Endothelial cell of hepatic sinusoid (primary cell): ENCODE data around the gene SPPL2B.

Source experiments
- in situ Hi-C: cut with HindIII; loops from 2 replicates; pipeline ENCODE4 v1.10.0; 2017; ENCODE audit warnings: low sequenced_read_pairs

Gene SPPL2B

DNA sequence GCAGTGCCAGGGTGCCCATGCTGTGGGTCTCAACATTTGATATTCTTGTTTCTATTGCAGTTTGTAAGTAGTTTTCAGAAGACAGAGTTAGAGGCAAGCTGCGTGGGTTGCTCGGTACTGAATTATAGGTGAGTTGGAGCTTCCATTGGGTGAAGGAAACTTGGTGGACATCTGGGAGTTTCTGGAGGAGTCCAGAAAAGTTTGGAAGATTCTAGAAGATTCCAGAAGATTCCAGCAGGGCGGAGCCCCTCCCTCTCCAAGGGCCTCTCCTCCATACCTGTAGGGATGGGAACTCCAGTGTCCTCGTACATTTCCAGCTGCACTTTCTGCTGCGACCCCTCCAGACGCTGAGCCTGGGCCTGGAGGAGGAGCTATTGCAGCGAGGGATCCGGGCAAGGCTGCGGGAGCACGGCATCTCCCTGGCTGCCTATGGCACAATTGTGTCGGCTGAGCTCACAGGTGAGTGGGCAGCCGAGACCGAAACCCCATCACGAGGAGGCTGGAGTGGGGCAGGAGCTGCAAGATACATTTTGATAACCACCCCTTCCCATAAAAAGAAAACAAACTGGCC lies 70.3 kb downstream of the SPPL2B start:
- in situ Hi-C loops = no loop called here

DNA sequence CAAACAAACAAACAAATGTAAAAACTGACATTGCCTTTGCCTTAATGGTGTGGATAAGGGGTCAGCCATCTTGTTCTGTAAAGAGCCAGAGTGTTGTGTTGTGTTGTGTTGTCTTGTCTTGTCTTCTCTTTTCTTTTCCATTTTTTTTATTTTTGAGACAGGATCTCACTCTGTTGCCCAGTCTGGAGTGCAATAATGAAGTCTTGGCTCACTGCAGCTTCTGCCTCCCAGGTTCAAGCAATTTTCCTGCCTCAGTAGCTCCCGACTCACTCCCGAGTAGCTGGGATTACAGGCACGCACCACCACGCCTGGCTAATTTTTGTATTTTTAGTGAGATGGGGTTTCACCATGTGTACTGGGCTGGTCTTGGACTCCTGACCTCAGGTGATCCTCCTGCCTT lies 71.1 kb downstream of the SPPL2B start:
- in situ Hi-C loops = no loop called here
